ENCODE data around the gene EMX2. TPM values are rescaled to one million over a fixed set of nuclear protein-coding genes. Genes with fewer than 3 reads are reported as not detected.

Gene EMX2
- total RNA-seq, 1 donor from 2014 or later, result 0.25 TPM

GRCh38 chr10:117550599-117551329 lies 8.2 kb downstream of the EMX2 start:
- no peak for DNase-seq
- TF ChIP-seq CTCF (IDR thresholded peaks at IDR 0.05; ENCODE audit: borderline replicate concordance), result no peak
- no peaks in the 10 kb centered on the region for H3K9me3 ChIP-seq (replicated peaks)
- H3K27me3 ChIP-seq (ENCODE audit: low read depth), result peaks cover 100% of the 10 kb centered on the region
- H3K27ac ChIP-seq (replicated peaks), result no peak overlapping the region
- H3K4me3 ChIP-seq, result no peak overlapping the region
- intact Hi-C loops (cut with micrococcal nuclease), result no loop called here
- H3K4me1 ChIP-seq, result peaks cover 31% of the 10 kb centered on the region
- no peaks in the 10 kb centered on the region for H3K36me3 ChIP-seq

GRCh38 chr10:117551330-117552155 lies 9.0 kb downstream of the EMX2 start:
- Histone ChIP-seq H3K4me1 (peaks cover 31% of the 10 kb centered on the region), H3K4me3 (no peak overlapping the region), H3K27me3 (ENCODE audit: low read depth) (peaks cover 100% of the 10 kb centered on the region), H3K9me3 (replicated peaks) (no peaks in the 10 kb centered on the region), H3K27ac (replicated peaks) (no peak overlapping the region), H3K36me3 (no peaks in the 10 kb centered on the region)
- no peak for DNase-seq
- intact Hi-C loops (cut with micrococcal nuclease), result no loop called here
- no peak for TF ChIP-seq CTCF (IDR thresholded peaks at IDR 0.05; ENCODE audit: borderline replicate concordance)

GRCh38 chr10:117552156-117552631 lies 9.6 kb downstream of the EMX2 start:
- no peak for TF ChIP-seq CTCF (IDR thresholded peaks at IDR 0.05; ENCODE audit: borderline replicate concordance)
- DNase-seq, result no peak
- peaks cover 31% of the 10 kb centered on the region for H3K4me1 ChIP-seq
- H3K27ac ChIP-seq (replicated peaks), result no peak overlapping the region
- intact Hi-C loops (cut with micrococcal nuclease), result no loop called here
- peaks cover 100% of the 10 kb centered on the region for H3K27me3 ChIP-seq (ENCODE audit: low read depth)
- no peak overlapping the region for H3K4me3 ChIP-seq
- H3K9me3 ChIP-seq (replicated peaks), result no peaks in the 10 kb centered on the region
- no peaks in the 10 kb centered on the region for H3K36me3 ChIP-seq

- DNase-seq, result no peak
- Histone ChIP-seq H3K4me3 (peak overlapping the region; percentile 6), H3K9me3 (replicated peaks) (no peaks in the 10 kb centered on the region), H3K36me3 (no peaks in the 10 kb centered on the region), H3K27ac (replicated peaks) (no peak overlapping the region), H3K27me3 (ENCODE audit: low read depth) (peaks cover 100% of the 10 kb centered on the region), H3K4me1 (peaks cover 26% of the 10 kb centered on the region)
- no peak for TF ChIP-seq CTCF (IDR thresholded peaks at IDR 0.05; ENCODE audit: borderline replicate concordance)
- intact Hi-C loops (cut with micrococcal nuclease), result no loop called here
Observed at GRCh38 chr10:117552701-117553141, 10.2 kb downstream of the EMX2 start.

GRCh38 chr10:117553142-117553814 lies 10.7 kb downstream of the EMX2 start:
- Histone ChIP-seq H3K27me3 (ENCODE audit: low read depth) (peaks cover 100% of the 10 kb centered on the region), H3K4me3 (peak overlapping the region; percentile 6), H3K36me3 (no peaks in the 10 kb centered on the region), H3K27ac (replicated peaks) (no peak overlapping the region), H3K4me1 (peaks cover 26% of the 10 kb centered on the region), H3K9me3 (replicated peaks) (no peaks in the 10 kb centered on the region)
- no peak for DNase-seq
- intact Hi-C loops (cut with micrococcal nuclease), result no loop called here
- TF ChIP-seq CTCF (IDR thresholded peaks at IDR 0.05; ENCODE audit: borderline replicate concordance), result no peak

Measured in left ventricle myocardium inferior (tissue), 1 donor.